ENCODE data around the gene GARS1. TPM values are rescaled to one million over a fixed set of nuclear protein-coding genes. Genes with fewer than 3 reads are reported as not detected.

Gene GARS1
- total and polyA plus RNA-seq, 9 of the 15 experiments (the other 6 are each of a cell fraction or from before 2014, with no cell fraction given): 142 to 769 (median 272) TPM

GRCh38 chr7:30549931-30550493 lies 44.7 kb upstream of the GARS1 start (continued):
- TF ChIP-seq ATF3 (IDR thresholded peaks at IDR 0.05): peak; percentile 21; the same call in 1 of the 2 replicates
- TF ChIP-seq ATF3 (CRISPR knock-in tag; conservative IDR thresholded peaks at IDR 0.05): no peak
- TF ChIP-seq VEZF1 (CRISPR knock-in tag; IDR thresholded peaks at IDR 0.05): peak; percentile 32; the same call in 1 of the 2 replicates
- no peak for TF ChIP-seq PBX2 (CRISPR knock-in tag; IDR thresholded peaks at IDR 0.05; ENCODE audit: low read depth)
- TF ChIP-seq PBX2 (tag; conservative IDR thresholded peaks at IDR 0.05; ENCODE audit: low read depth): peak; percentile 48
- TF ChIP-seq ELF1 (tag; IDR thresholded peaks at IDR 0.05): peak; percentile 40; the same call in 1 of the 2 replicates
- 0 out of 2 replicates have a peak, but pooled peaks have one; percentile 29 for TF ChIP-seq ZNF134 (CRISPR knock-in tag; conservative IDR thresholded peaks at IDR 0.05)
- 0 out of 2 replicates have a peak, but pooled peaks have one; percentile 48 for TF ChIP-seq ZBTB9 (CRISPR knock-in tag; IDR thresholded peaks at IDR 0.05)
- TF ChIP-seq HOMEZ (CRISPR knock-in tag; IDR thresholded peaks at IDR 0.05): 0 out of 2 replicates have a peak, but pooled peaks have one; percentile 31
- TF ChIP-seq ADNP (tag; IDR thresholded peaks at IDR 0.05): 0 out of 2 replicates have a peak, but pooled peaks have one; percentile 34
- TF ChIP-seq NR3C1 (CRISPR knock-in tag; IDR thresholded peaks at IDR 0.05): no peak
- peak; percentile 61; the same call in 1 of the 2 replicates for TF ChIP-seq FOSL1 (tag; conservative IDR thresholded peaks at IDR 0.05)
- TF ChIP-seq PKNOX1 (IDR thresholded peaks at IDR 0.05): peak; percentile 75
- TF ChIP-seq ATF1 (CRISPR knock-in tag; IDR thresholded peaks at IDR 0.05): no peak
- 0 out of 2 replicates have a peak, but pooled peaks have one; percentile 18 for TF ChIP-seq ATF1 (tag; IDR thresholded peaks at IDR 0.05)
- TF ChIP-seq TCFL5 (CRISPR knock-in tag; conservative IDR thresholded peaks at IDR 0.05): 0 out of 2 replicates have a peak, but pooled peaks have one; percentile 24
- no peak for TF ChIP-seq EZH2 (IDR thresholded peaks at IDR 0.05; ENCODE audit: borderline replicate concordance, low read depth, low read length)
